K562 (cell line): ENCODE data around the gene ENO2. TPM values are rescaled to one million over a fixed set of nuclear protein-coding genes. Genes with fewer than 3 reads are reported as not detected.

Experiments
- ARNT ChIP-seq, 2 experiments: fragments of 450-650 bp; IDR thresholded peaks; 2 replicates each; pipeline ENCODE4 v1.6.1; 2016; ENCODE audit warnings: mild to moderate bottlenecking in 1 of 2
- CREB3L1 ChIP-seq: fragments of 450-650 bp; IDR thresholded peaks from 2 replicates; pipeline ENCODE4 v1.6.1; 2014; ENCODE audit warnings: low read depth, mild to moderate bottlenecking, moderate library complexity, borderline replicate concordance
- ETS2 ChIP-seq: IDR thresholded peaks from 2 replicates; pipeline ENCODE4 v1.6.1; 2016; ENCODE audit warnings: borderline replicate concordance, missing genetic modification characterization, mild to moderate bottlenecking, moderate library complexity, missing compliant biosample characterization; ENCODE audit not compliant: poor library complexity, severe bottlenecking
- GABPA ChIP-seq: fragments of 200-800 bp; sonication (Bioruptor generic); conservative IDR thresholded peaks from 2 replicates; pipeline ENCODE4 v1.6.1; 2016; ENCODE audit warnings: low read depth, missing genetic modification characterization, missing compliant biosample characterization
- HNRNPUL1 ChIP-seq: fragments of 200-400 bp; formaldehyde crosslinking; IDR thresholded peaks from 2 replicates; pipeline ENCODE4 v1.6.1; 2017; ENCODE audit warnings: low read length
- KLF16 ChIP-seq: IDR thresholded peaks from 2 replicates; pipeline ENCODE4 v1.6.1; 2016; ENCODE audit warnings: antibody characterized with exemption
- MCM5 ChIP-seq: fragments of 450-650 bp; IDR thresholded peaks from 2 replicates; pipeline ENCODE4 v1.6.1; 2016; ENCODE audit warnings: low read depth
- RBM17 ChIP-seq: fragments of 200-400 bp; formaldehyde crosslinking; IDR thresholded peaks from 2 replicates; pipeline ENCODE4 v1.6.1; 2017; ENCODE audit warnings: low read depth, mild to moderate bottlenecking, low read length, borderline replicate concordance
- RBM25 ChIP-seq: fragments of 200-400 bp; formaldehyde crosslinking; IDR thresholded peaks from 2 replicates; pipeline ENCODE4 v1.6.1; 2018; ENCODE audit warnings: low read length, low read depth, moderate library complexity; ENCODE audit not compliant: severe bottlenecking
- RNF219 ChIP-seq: fragments of 250-450 bp; sonication (Bioruptor Pico); IDR thresholded peaks from 2 replicates; pipeline ENCODE4 v1.5.0; 2022; ENCODE audit warnings: mild to moderate bottlenecking
- STAG1 ChIP-seq: sonication (generic); formaldehyde crosslinking; IDR thresholded peaks from 2 replicates; pipeline ENCODE4 v1.5.0; 2020; ENCODE audit warnings: missing genetic modification reagents, borderline replicate concordance
- ZNF263 ChIP-seq: sonication (generic); formaldehyde crosslinking; IDR thresholded peaks from 2 replicates; pipeline ENCODE4 v1.8.0; 2022; ENCODE audit warnings: mild to moderate bottlenecking, missing genetic modification reagents, borderline replicate concordance
- ZNF57 ChIP-seq: fragments of 450-650 bp; formaldehyde crosslinking; IDR thresholded peaks from 2 replicates; pipeline ENCODE4 v1.4.0; 2020; ENCODE audit warnings: mild to moderate bottlenecking, moderate library complexity
- ZNF609 ChIP-seq: sonication (generic); formaldehyde crosslinking; IDR thresholded peaks from 2 replicates; pipeline ENCODE4 v1.8.1; 2023; ENCODE audit warnings: missing genetic modification reagents, mild to moderate bottlenecking, borderline replicate concordance
- polyA plus RNA-seq, 8 experiments: library from polyadenylated mRNA; depleted of rRNA in 4 of 8; stranded (reverse) in 5 of 8; unstranded in 3 of 8; fragments of >200 nt; fragmentation: Nextera tagmentation in 2 of 8; fragmentation: Illumina TruSeq in 1 of 8; extraction: Ambion mirVana in 2 of 8; extraction: Trizol in 1 of 8; gene quantifications; 2 replicates each; pipeline versions ENCODE4 v1.2.1 to v1.2.3, GENCODE V29; 2011 to 2014; ENCODE audit warnings: inconsistent platforms in 1 of 8, missing spikeins in 1 of 8
- total RNA-seq, 7 experiments: library from RNA; depleted of rRNA in 6 of 7; stranded (reverse); fragments of >200 nt in 6 of 7; fragmentation: Illumina TruSeq in 2 of 7; extraction: Trizol in 2 of 7; gene quantifications; 2 replicates each; pipeline versions ENCODE4 v1.2.1 to v1.2.3, GENCODE V29; 2011 to 2021; ENCODE audit warnings: low replicate concordance in 1 of 7
- TF ChIP-seq, protein P1 (sequence below): sonication (generic); formaldehyde crosslinking; IDR thresholded peaks from 2 replicates; pipeline ENCODE4 v1.8.1; 2022; ENCODE audit warnings: missing genetic modification reagents
- TF ChIP-seq, protein P2 (sequence below): fragments of 450-650 bp; IDR thresholded peaks from 2 replicates; pipeline ENCODE4 v1.6.1; 2018; ENCODE audit warnings: mild to moderate bottlenecking, low read depth; ENCODE audit not compliant: partially characterized antibody

Gene ENO2
- total and polyA plus RNA-seq, 9 of the 15 experiments (the other 6 are each of a cell fraction or from before 2014, with no cell fraction given) = 10.9 to 43.3 (median 21.0) TPM

DNA sequence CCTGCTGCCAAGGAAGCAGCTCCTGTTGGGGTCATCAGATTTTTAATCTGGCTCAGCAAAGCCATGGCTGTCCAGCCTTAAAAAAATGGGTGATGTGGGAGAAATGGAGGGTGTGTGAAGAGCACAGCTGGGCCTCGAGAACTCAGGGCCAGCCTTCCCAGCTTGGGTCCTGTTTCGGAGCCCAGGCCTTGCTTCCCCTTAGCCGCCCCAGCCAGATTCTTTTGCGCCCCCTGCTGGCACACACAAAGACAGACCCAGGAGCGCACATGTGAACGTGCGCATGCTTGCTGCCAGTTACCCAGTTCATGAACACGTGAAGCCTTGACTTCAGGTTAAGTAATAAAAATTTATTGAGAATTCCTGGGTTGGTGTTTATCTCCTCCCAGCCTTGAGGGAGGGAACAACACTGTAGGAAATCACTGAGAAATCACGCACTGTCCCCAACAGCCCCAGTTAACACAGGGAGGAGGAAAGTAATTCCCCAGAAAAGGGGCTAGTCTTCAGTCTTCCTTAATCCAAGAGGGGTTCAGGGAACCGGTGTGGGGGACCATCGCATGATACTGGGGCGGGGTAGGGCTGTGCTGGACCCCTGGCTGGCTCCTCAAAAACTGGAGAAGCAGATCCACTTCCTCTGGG is 50.8 kb downstream of the ENO2 start (continued):
- TF ChIP-seq ZNF263 (CRISPR knock-in tag) = no peak
- TF ChIP-seq MCM5 = no peak
- no peak for TF ChIP-seq ARNT (IDR thresholded peaks at IDR 0.05)
- TF ChIP-seq, protein P1, sequence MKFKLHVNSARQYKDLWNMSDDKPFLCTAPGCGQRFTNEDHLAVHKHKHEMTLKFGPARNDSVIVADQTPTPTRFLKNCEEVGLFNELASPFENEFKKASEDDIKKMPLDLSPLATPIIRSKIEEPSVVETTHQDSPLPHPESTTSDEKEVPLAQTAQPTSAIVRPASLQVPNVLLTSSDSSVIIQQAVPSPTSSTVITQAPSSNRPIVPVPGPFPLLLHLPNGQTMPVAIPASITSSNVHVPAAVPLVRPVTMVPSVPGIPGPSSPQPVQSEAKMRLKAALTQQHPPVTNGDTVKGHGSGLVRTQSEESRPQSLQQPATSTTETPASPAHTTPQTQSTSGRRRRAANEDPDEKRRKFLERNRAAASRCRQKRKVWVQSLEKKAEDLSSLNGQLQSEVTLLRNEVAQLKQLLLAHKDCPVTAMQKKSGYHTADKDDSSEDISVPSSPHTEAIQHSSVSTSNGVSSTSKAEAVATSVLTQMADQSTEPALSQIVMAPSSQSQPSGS = no peak
- peak; percentile 26; the same call in 1 of the 2 replicates for TF ChIP-seq GABPA (tag)
- no peak for TF ChIP-seq RNF219 (CRISPR knock-in tag)
- no peak for TF ChIP-seq ETS2 (tag)
- TF ChIP-seq ZNF609 (CRISPR knock-in tag) = no peak
- no peak for TF ChIP-seq STAG1 (CRISPR knock-in tag)
- TF ChIP-seq, protein P2, sequence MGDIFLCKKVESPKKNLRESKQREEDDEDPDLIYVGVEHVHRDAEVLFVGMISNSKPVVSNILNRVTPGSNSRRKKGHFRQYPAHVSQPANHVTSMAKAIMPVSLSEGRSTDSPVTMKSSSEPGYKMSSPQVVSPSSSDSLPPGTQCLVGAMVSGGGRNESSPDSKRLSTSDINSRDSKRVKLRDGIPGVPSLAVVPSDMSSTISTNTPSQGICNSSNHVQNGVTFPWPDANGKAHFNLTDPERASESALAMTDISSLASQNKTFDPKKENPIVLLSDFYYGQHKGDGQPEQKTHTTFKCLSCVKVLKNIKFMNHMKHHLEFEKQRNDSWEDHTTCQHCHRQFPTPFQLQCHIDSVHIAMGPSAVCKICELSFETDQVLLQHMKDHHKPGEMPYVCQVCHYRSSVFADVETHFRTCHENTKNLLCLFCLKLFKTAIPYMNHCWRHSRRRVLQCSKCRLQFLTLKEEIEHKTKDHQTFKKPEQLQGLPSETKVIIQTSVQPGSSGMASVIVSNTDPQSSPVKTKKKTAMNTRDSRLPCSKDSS = no peak
- TF ChIP-seq RBM17 = no peak
- no peak for TF ChIP-seq RBM25
- 0 out of 2 replicates have a peak, but pooled peaks have one; percentile 13 for TF ChIP-seq KLF16
- no peak for TF ChIP-seq CREB3L1
- TF ChIP-seq HNRNPUL1 = no peak
- TF ChIP-seq ZNF57 (CRISPR knock-in tag) = no peak
